Adrenal gland (tissue), 12 donors: ENCODE measurements around the gene CREG1. TPM values are rescaled to one million over a fixed set of nuclear protein-coding genes. Genes with fewer than 3 reads are reported as not detected.

Source experiments
- DNase-seq, 7 donors: peaks; one replicate each; pipeline ENCODE4 v3.0.0-alpha.2; 2019 to 2020
- H3K27ac ChIP-seq, 5 donors: fragments of 200-600 bp; sonication (generic) in 4 of 5; 1 replicate in 3 of 5; 2 replicates in 2 of 5; pipeline versions ENCODE4 v1.5.1 to v1.8.0; 2016 to 2020; ENCODE audit warnings: mild to moderate bottlenecking in 1 of 5
- H3K27me3 ChIP-seq: fragments of 200-600 bp; 2 replicates; pipeline ENCODE4 v1.8.0; 2021
- H3K36me3 ChIP-seq, 2 donors: fragments of 200-600 bp; replicated peaks in 1 of 2; 1 replicate in 1 of 2; 2 replicates in 1 of 2; pipeline versions ENCODE4 v1.5.1 to v1.8.0; 2018 to 2022
- H3K4me1 ChIP-seq, 2 donors: fragments of 200-600 bp; replicated peaks in 1 of 2; 1 replicate in 1 of 2; 2 replicates in 1 of 2; pipeline versions ENCODE4 v1.5.1 to v1.8.0; 2018 to 2021
- H3K4me3 ChIP-seq, 4 donors: fragments of 200-600 bp; sonication (generic) in 3 of 4; one replicate each; pipeline ENCODE4 v1.5.1; 2016 to 2018
- H3K9me3 ChIP-seq, 3 donors: fragments of 200-600 bp; sonication (generic) in 1 of 3; replicated peaks in 1 of 3; 1 replicate in 2 of 3; 2 replicates in 1 of 3; pipeline versions ENCODE4 v1.5.1 to v1.8.0; 2016 to 2021
- POLR2A ChIP-seq, 2 donors: fragments of 450-650 bp; IDR thresholded peaks; one replicate each; pipeline ENCODE4 v1.6.1; 2017; ENCODE audit warnings: antibody characterized with exemption in 2 of 2, mild to moderate bottlenecking in 2 of 2, moderate library complexity in 1 of 2
- WGBS, 4 donors: extraction: QIAGEN DNeasy Blood & Tissue Kit in 2 of 4; methylation state at CpG; one replicate each; pipeline versions ENCODE4 v1.1.5 to v1.1.7; 2013 to 2017; 5-methylcytosine and 5-hydroxymethylcytosine counted together
- intact Hi-C, 2 donors: fragments of 100-400 bp; cut with DNase I; formaldehyde crosslinking; loops; one replicate each; pipeline versions ENCODE4 v1.14.1 to v1.15.0; 2022 to 2023
- polyA plus RNA-seq, 3 donors: library from polyadenylated mRNA; stranded (reverse); fragments of 200-250 nt in 2 of 3; fragments of 350-450 nt in 1 of 3; fragmentation: Illumina TruSeq in 1 of 3; extraction: RNeasy Lipid Tissue Mini Kit (QIAGEN cat#74804) in 1 of 3; gene quantifications; one replicate each; pipeline ENCODE4 v1.2.3, GENCODE V29; 2013 to 2014
- total RNA-seq, 9 donors: library from RNA; depleted of rRNA in 4 of 9; stranded (reverse); fragments of >200 nt in 4 of 9; fragments of 120-200 nt in 1 of 9; fragmentation: NEBNext Ultra II Directional in 1 of 9; extraction: Animal tissue kit (Norgen Biotek cat#: 25700) in 1 of 9; gene quantifications; one replicate each; pipeline versions ENCODE4 v1.1.0 to v1.2.4, GENCODE V29; 2013 to 2023
- TF ChIP-seq, protein P1 (sequence below), 6 experiments: fragments of 450-650 bp in 4 of 6; fragments of 200-600 bp in 2 of 6; sonication (generic) in 1 of 6; IDR thresholded peaks; 1 replicate in 5 of 6; 2 replicates in 1 of 6; pipeline versions ENCODE4 v1.5.1 to v1.8.0; 2016 to 2021; ENCODE audit warnings: antibody characterized with exemption in 6 of 6, mild to moderate bottlenecking in 2 of 6, moderate library complexity in 1 of 6
- donor health status: healthy with polysubstance abuse.
- donor health status: Bipolar disorder and iron deficiency.
- donor health status: DM: yes; HTN: yes; CAD: no.
- donor health status: DM: no; HTN: no; CAD: no.
- donor health status: DM: no; HTN: no; CAD: no.
- donor health status: DM: yes; HTN: yes; CAD: no.

CREG1 gene
- total and polyA plus RNA-seq, 12 donors: 69.8 to 605 (median 227) TPM

DNA sequence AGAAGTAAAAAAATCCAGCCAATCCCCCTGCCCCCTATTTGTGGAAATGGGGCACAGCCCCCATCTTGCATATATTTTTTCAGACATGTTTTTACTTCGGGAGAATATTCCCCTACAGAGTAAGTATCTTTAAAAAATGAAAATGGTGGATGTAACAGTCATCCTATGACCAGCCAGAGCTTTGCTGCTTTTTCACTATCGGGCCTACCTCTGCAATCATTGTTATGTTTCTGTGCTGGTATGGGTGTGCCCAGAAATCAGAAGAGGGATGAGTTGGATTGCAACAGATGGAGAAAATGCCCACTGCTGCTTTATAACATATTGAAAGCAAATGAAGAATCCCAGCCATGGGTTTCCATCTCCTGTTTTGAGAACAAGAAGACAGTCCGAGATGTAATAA lies 38.1 kb downstream of the CREG1 start:
- DNase-seq: no peak
- H3K36me3 ChIP-seq: no peaks in the 10 kb centered on the region
- H3K27me3 ChIP-seq: no peaks in the 10 kb centered on the region
- no peak overlapping the region for H3K27ac ChIP-seq
- intact Hi-C loops: no loop called here
- H3K4me3 ChIP-seq: no peak overlapping the region
- no peak for TF ChIP-seq POLR2A (IDR thresholded peaks at IDR 0.05)
- TF ChIP-seq, protein P1, sequence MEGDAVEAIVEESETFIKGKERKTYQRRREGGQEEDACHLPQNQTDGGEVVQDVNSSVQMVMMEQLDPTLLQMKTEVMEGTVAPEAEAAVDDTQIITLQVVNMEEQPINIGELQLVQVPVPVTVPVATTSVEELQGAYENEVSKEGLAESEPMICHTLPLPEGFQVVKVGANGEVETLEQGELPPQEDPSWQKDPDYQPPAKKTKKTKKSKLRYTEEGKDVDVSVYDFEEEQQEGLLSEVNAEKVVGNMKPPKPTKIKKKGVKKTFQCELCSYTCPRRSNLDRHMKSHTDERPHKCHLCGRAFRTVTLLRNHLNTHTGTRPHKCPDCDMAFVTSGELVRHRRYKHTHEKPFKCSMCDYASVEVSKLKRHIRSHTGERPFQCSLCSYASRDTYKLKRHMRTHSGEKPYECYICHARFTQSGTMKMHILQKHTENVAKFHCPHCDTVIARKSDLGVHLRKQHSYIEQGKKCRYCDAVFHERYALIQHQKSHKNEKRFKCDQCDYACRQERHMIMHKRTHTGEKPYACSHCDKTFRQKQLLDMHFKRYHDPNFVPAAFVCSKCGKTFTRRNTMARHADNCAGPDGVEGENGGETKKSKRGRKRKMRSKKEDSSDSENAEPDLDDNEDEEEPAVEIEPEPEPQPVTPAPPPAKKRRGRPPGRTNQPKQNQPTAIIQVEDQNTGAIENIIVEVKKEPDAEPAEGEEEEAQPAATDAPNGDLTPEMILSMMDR (IDR thresholded peaks at IDR 0.05): no peak
- no peaks in the 10 kb centered on the region for H3K4me1 ChIP-seq
- no peaks in the 10 kb centered on the region for H3K9me3 ChIP-seq
- WGBS, 4 donors: 86 to 92% (median 89%) methylated on average over 3 of the region's 3 CpGs

DNA sequence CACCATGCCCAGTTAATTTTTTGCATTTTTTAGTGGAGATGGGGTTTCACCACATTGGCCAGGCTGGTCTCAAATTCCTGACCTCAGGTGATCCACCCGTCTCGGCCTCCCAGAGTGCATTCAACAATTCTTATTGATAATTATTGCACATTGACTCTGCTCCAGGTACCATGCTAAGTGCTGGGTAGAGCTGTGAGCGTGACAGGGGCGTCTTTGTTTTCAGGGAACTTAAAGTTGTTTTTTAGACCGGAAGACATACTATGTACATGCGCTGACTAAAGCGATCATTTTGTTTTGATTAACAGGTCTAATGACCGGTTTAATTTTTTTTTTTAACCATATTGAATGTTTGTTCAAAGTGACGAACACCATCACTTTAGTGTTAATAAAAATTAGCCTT lies 39.3 kb downstream of the CREG1 start:
- intact Hi-C loops: no loop called here
- 91 to 94% (median 93%) methylated on average over 9 of the region's 9 CpGs for WGBS, 4 donors
- H3K27me3 ChIP-seq: no peaks in the 10 kb centered on the region
- DNase-seq: no peak
- H3K36me3 ChIP-seq: no peaks in the 10 kb centered on the region
- no peaks in the 10 kb centered on the region for H3K9me3 ChIP-seq
- no peaks in the 10 kb centered on the region for H3K4me1 ChIP-seq
- TF ChIP-seq, protein P1 (IDR thresholded peaks at IDR 0.05): no peak
- TF ChIP-seq POLR2A (IDR thresholded peaks at IDR 0.05): no peak
- no peak overlapping the region for H3K27ac ChIP-seq
- no peak overlapping the region for H3K4me3 ChIP-seq

DNA sequence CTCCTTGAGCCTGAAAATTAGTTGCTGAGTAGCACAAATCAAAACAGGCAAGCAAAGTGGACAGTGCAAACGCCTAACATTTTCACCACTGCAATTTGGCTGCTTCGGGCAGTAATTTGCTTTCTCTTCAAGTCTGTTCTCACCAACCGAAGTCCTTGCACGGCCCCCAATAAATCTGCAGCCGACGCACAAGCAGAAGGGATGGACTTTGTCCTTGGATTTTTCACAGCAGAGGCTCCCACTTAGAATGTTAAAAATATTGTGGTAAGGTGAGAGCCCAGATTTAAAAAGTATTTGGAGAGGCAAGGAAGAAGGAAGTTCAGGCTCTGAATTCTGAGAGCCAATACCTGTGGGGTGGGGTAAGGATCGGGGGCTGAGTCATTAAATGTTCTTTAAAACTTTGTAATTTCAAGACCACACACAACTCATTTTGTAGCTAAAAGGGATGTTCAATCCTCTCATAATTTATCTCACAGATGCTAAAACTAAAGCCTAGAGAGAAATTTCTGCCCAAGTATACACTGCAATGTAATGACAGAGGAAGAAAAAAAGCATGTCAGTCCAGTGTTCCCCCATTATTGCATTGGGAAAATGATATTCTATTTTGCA lies 41.4 kb downstream of the CREG1 start:
- intact Hi-C loops: no loop called here
- no peak overlapping the region for H3K4me3 ChIP-seq
- no peak for TF ChIP-seq POLR2A (IDR thresholded peaks at IDR 0.05)
- TF ChIP-seq, protein P1 (IDR thresholded peaks at IDR 0.05): no peak
- no peak for DNase-seq
- H3K9me3 ChIP-seq: no peaks in the 10 kb centered on the region
- H3K4me1 ChIP-seq: no peaks in the 10 kb centered on the region
- H3K36me3 ChIP-seq: no peaks in the 10 kb centered on the region
- H3K27ac ChIP-seq: no peak overlapping the region
- H3K27me3 ChIP-seq: no peaks in the 10 kb centered on the region
- WGBS, 4 donors: 30 to 38% (median 32%) methylated on average over 7 of the region's 7 CpGs

DNA sequence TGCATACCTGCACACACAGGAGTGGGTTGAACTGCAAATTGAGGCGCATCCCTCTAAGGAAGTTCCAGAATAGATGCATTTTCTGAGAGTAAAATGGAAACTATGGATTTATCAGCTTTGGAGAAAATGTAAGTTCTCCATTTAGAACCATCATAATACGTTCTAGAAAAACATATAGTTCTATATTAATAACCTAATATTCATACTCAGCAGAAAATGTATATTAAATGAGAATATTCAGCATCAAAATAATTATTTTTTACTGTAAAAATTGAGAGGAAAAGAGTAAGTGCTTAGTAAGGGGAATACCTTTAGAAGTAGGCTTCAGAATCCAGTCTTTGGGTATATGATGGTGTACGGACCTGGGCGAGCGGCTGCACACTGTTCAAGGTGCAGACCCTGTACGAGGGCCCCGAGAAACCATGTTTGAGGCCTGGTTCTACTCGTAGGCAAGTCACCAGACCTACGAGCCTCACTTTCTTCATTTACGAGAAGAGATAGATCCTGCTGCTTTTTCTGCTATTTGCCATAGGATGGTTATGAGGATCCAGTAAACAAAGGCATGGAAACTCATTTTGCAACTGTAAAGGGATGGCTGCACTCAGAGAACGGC lies 42.1 kb downstream of the CREG1 start:
- no peak for TF ChIP-seq POLR2A (IDR thresholded peaks at IDR 0.05)
- TF ChIP-seq, protein P1 (IDR thresholded peaks at IDR 0.05): no peak
- Histone ChIP-seq H3K4me1 (no peaks in the 10 kb centered on the region), H3K9me3 (no peaks in the 10 kb centered on the region), H3K27me3 (no peaks in the 10 kb centered on the region), H3K27ac (no peak overlapping the region), H3K4me3 (no peak overlapping the region), H3K36me3 (no peaks in the 10 kb centered on the region)
- WGBS, 4 donors: 86 to 91% (median 87%) methylated on average over 11 of the region's 11 CpGs
- no peak for DNase-seq
- intact Hi-C loops: no loop called here
